Type B pancreatic cell (in vitro differentiated cells): ENCODE measurements around the gene ST7. TPM values are rescaled to one million over a fixed set of nuclear protein-coding genes. Genes with fewer than 3 reads are reported as not detected.

Experiments
- DNase-seq: peaks from one replicate; pipeline ENCODE4 v3.0.0; 2021; ENCODE audit warnings: mixed read lengths; ENCODE audit not compliant: unreplicated experiment; ENCODE audit errors: extremely low spot score
- H3K27ac Mint-ChIP-seq: 2 replicates; pipeline ENCODE4 v1.8.0; 2021; ENCODE audit warnings: mild to moderate bottlenecking, mixed read lengths
- H3K27me3 Mint-ChIP-seq: 2 replicates; pipeline ENCODE4 v1.8.0; 2021; ENCODE audit warnings: mixed read lengths
- H3K36me3 Mint-ChIP-seq: 2 replicates; pipeline ENCODE4 v1.8.0; 2021; ENCODE audit warnings: mixed read lengths
- H3K4me1 Mint-ChIP-seq: one replicate; pipeline ENCODE4 v1.8.0; 2021; ENCODE audit warnings: mixed read lengths; ENCODE audit not compliant: unreplicated experiment
- H3K4me3 Mint-ChIP-seq: 2 replicates; pipeline ENCODE4 v1.8.0; 2021; ENCODE audit warnings: mild to moderate bottlenecking, mixed read lengths
- H3K9me3 Mint-ChIP-seq: 2 replicates; pipeline ENCODE4 v1.8.0; 2021; ENCODE audit warnings: mixed read lengths
- CTCF ChIP-seq: fragments of 200-600 bp; sonication (generic); conservative IDR thresholded peaks from 2 replicates; pipeline ENCODE4 v1.5.0; 2021; ENCODE audit warnings: antibody characterized with exemption, mild to moderate bottlenecking
- total RNA-seq: library from RNA; stranded (reverse); gene quantifications from 2 replicates; pipeline ENCODE4 v1.2.1, GENCODE V29; 2021; ENCODE audit warnings: low replicate concordance

ST7 gene
- total RNA-seq, 1 donor from 2014 or later = 25.0 TPM

DNA sequence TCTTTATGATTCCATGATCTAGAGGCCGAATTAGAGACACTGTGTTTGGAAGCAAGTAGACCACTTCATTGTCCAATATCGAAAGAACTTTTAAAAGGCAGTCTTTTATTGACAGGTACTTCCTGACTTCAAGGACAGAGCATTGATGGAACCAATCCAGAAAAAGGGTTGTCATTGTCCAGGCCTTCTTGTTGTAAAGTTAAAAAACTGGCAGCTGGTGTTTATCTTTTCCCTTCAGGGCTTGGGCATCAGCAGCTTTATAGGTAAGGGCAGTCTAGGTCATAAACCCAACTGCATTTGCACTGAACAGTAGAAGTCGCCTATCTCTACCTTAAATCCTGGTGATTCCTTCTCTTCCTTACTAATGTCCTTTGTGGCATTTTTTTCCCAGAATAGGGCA lies 95.6 kb downstream of the ST7 start:
- Mint-ChIP-seq H3K27me3 (no peaks in the 10 kb centered on the region), H3K27ac (no peak overlapping the region), H3K4me1 (peaks cover 8% of the 10 kb centered on the region), H3K36me3 (peaks cover 4% of the 10 kb centered on the region), H3K9me3 (peaks cover 8% of the 10 kb centered on the region), H3K4me3 (no peak overlapping the region)
- no peak for DNase-seq
- no peak for TF ChIP-seq CTCF

DNA sequence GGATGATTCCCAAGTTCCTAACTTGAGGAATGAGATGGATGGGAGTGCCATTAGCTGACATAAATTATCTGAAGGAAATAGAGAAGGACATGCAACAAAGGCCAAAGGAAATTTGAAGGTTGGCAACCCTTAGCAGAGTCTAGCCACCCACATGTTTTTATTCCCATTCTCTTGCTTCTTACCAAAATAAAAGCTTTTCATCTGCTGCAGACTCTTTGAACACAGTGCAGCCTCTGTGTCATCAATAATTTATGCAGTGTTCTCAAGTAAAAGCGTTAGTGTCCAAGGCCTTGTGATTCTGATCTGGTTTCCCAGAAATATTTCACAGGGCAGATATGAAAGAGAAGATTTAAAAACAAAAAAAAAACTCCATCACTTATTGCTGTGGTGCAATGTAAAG lies 98.5 kb downstream of the ST7 start:
- DNase-seq = no peak
- H3K4me1 Mint-ChIP-seq = peaks cover 8% of the 10 kb centered on the region
- H3K9me3 Mint-ChIP-seq = peaks cover 8% of the 10 kb centered on the region
- no peaks in the 10 kb centered on the region for H3K27me3 Mint-ChIP-seq
- H3K4me3 Mint-ChIP-seq = no peak overlapping the region
- H3K27ac Mint-ChIP-seq = no peak overlapping the region
- peaks cover 7% of the 10 kb centered on the region for H3K36me3 Mint-ChIP-seq
- no peak for TF ChIP-seq CTCF

DNA sequence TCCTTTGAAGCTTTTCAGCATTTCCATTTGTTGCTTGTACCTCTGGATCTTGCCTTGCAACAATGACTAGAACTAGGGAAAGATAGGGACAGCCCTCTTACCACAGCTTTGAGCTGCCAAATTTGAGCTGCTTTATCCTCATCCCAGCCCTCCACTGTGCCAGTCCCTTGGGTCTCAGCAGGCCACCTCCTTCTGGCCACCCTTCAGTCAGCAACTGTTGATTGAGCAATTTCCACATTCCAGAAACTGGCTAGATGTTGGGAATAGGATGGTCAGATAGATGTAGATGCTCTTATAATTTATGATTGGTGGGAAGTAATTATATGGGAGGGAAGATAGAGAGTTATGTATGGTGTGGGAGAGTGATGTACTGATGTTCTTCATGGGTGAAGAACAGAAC lies 100.1 kb downstream of the ST7 start:
- peaks cover 7% of the 10 kb centered on the region for H3K36me3 Mint-ChIP-seq
- H3K27ac Mint-ChIP-seq = no peak overlapping the region
- peaks cover 8% of the 10 kb centered on the region for H3K4me1 Mint-ChIP-seq
- H3K4me3 Mint-ChIP-seq = no peak overlapping the region
- no peak for TF ChIP-seq CTCF
- peaks cover 8% of the 10 kb centered on the region for H3K9me3 Mint-ChIP-seq
- no peaks in the 10 kb centered on the region for H3K27me3 Mint-ChIP-seq
- DNase-seq = no peak

DNA sequence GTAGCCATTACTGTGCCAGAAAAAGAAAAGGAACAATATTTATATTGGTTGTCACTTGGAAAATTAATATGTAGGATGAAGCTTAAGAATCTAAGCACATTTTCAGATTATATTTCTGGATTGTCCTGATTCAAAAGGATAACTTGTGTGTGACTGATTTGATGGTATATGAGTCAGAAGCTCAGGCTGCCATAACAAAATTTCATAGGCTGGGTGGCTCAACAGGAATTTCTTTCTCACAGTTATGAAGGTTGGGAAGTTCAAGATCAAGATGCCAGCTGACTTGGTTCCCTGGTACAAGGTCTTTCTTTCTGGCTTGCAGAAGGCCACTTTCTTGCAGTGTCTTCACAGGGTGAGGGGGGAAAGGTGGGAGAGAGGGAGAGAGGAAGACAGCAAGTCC lies 108.5 kb downstream of the ST7 start:
- Mint-ChIP-seq H3K27me3 (no peaks in the 10 kb centered on the region), H3K9me3 (no peaks in the 10 kb centered on the region), H3K4me3 (no peak overlapping the region), H3K27ac (no peak overlapping the region), H3K4me1 (no peaks in the 10 kb centered on the region), H3K36me3 (no peaks in the 10 kb centered on the region)
- DNase-seq = no peak
- TF ChIP-seq CTCF = no peak

DNA sequence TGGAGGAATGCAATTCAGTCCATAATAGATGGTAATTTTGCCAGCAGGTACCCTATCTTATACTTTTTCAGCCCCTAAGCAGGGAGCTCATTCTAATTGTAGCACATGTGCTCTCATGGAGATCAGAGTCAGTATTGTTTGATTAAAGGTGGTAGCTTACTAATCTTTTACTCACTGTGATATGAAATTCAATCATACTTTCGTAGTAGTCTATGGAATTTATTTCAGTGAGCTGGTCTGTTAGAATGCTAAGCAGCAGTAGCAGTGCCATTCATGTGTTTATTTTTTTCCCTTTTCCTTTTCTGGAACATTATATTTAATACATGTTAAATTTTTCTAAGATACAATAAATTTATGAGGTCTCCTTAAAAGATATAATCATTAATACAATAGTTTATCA lies 109.0 kb downstream of the ST7 start:
- Mint-ChIP-seq H3K9me3 (no peaks in the 10 kb centered on the region), H3K36me3 (no peaks in the 10 kb centered on the region), H3K4me3 (no peak overlapping the region), H3K27ac (no peak overlapping the region), H3K27me3 (no peaks in the 10 kb centered on the region), H3K4me1 (no peaks in the 10 kb centered on the region)
- no peak for TF ChIP-seq CTCF
- DNase-seq = no peak

DNA sequence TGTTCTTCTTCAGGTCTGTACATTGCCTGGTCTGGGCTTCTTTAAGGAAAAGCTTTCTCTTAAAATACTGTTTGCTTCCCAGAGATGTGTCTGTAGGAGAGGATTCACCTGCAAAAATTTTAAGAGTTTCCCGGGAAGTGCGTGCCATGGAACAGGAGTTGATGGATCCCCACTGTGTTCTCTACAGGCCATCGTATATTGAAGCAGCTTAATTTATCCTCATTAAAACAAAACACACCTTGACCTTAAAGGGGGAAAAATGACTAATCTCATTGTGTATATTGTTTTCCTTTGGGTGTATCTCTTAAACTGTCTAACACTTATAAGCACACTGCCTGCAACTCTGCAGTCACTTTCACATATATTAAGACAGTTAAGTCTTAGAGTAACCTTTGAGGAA lies 111.4 kb downstream of the ST7 start:
- H3K9me3 Mint-ChIP-seq = no peaks in the 10 kb centered on the region
- no peak for TF ChIP-seq CTCF
- no peak for DNase-seq
- no peak overlapping the region for H3K4me3 Mint-ChIP-seq
- H3K27me3 Mint-ChIP-seq = no peaks in the 10 kb centered on the region
- no peaks in the 10 kb centered on the region for H3K36me3 Mint-ChIP-seq
- H3K27ac Mint-ChIP-seq = no peak overlapping the region
- H3K4me1 Mint-ChIP-seq = peaks cover 4% of the 10 kb centered on the region
